ENCODE results near the gene ERN1.

DNA sequence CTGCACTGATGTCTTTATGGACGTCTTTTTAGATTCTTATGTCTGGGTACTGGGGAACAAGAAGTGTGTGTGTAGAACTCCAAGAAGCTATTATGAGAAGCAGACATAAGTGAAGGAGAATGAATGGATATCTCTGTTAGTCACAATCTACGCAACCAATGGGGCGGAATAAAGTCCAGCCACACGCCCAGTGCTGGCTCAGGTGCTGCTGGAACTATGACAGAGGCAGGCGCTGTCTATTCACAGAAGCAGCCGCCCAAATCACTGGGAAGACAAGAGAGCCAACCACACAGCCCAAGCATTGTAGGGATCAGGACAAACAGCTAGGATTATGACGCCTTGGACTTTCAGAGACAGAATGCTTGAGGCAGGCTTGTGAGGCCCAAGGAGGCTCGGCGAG, 65.6 kb downstream of the ERN1 start:
- TF ChIP-seq, protein P1, sequence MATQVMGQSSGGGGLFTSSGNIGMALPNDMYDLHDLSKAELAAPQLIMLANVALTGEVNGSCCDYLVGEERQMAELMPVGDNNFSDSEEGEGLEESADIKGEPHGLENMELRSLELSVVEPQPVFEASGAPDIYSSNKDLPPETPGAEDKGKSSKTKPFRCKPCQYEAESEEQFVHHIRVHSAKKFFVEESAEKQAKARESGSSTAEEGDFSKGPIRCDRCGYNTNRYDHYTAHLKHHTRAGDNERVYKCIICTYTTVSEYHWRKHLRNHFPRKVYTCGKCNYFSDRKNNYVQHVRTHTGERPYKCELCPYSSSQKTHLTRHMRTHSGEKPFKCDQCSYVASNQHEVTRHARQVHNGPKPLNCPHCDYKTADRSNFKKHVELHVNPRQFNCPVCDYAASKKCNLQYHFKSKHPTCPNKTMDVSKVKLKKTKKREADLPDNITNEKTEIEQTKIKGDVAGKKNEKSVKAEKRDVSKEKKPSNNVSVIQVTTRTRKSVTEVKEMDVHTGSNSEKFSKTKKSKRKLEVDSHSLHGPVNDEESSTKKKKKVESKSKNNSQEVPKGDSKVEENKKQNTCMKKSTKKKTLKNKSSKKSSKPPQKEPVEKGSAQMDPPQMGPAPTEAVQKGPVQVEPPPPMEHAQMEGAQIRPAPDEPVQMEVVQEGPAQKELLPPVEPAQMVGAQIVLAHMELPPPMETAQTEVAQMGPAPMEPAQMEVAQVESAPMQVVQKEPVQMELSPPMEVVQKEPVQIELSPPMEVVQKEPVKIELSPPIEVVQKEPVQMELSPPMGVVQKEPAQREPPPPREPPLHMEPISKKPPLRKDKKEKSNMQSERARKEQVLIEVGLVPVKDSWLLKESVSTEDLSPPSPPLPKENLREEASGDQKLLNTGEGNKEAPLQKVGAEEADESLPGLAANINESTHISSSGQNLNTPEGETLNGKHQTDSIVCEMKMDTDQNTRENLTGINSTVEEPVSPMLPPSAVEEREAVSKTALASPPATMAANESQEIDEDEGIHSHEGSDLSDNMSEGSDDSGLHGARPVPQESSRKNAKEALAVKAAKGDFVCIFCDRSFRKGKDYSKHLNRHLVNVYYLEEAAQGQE (tag by site-specific recombination; IDR thresholded peaks at IDR 0.05) = no peak
- TF ChIP-seq ZNF175 (tag by site-specific recombination; IDR thresholded peaks at IDR 0.05) = no peak
- TF ChIP-seq ZNF274 (IDR thresholded peaks at IDR 0.05; ENCODE audit: low read length) = no peak
- no peak for TF ChIP-seq ZNF274 (tag by site-specific recombination; IDR thresholded peaks at IDR 0.05; ENCODE audit: borderline replicate concordance)
- TF ChIP-seq ZNF747 (tag by site-specific recombination; IDR thresholded peaks at IDR 0.05) = no peak

Data from HEK293 (cell line).